ENCODE data around the gene LGALS7. TPM values are rescaled to one million over a fixed set of nuclear protein-coding genes. Genes with fewer than 3 reads are reported as not detected.
A peak's percentile ranks its signal among the peaks of the same experiment; 100 is the strongest.
"Not testable (repeated sequence)": the region's sequence is repeated elsewhere in the genome, so short reads cannot be mapped to it uniquely, and the experiment has no call there.

Gene LGALS7
- total RNA-seq, 2 donors from 2014 or later = not detected

DNA sequence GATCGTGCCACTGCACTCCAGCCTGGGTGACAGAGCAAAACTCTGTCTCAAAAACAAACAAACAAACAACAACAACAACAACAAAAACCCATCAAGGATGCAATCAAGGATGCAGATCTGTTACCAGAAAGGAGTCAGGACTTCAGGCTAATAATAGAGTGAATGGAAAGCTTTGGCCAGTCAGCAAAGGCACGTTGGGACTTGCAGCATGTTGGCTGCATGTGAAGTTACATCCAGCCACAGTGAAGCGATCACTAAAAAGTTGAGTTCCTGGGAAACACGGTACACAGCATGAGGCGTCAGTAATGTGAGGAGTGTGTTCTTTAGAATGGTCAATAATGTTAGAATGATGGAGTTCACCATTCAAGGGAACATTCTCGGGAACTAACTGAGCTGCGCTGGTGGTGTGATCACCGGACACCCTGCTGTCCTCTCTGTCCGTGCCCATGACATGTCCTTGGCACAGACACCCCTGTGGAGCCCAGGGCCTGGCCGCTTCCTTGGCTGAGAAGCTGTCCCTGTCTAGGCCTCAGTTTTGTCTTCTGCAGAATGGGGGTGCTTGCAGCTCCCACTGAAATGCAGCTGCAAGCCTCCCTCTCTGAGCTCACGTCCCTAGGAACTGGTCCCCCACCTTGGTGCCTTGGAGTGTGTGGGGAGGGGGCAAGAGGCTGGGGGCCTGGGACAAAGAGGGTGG is 13.4 kb upstream of the LGALS7 start:
- DNase-seq = no peak
- Histone ChIP-seq H3K9ac (ENCODE audit: low read depth in 2 of 2, low read length in 2 of 2) (no peak overlapping the region), H3K27ac (no peak overlapping the region), H3K27me3 (no peaks in the 10 kb centered on the region), H3K9me3 (no peaks in the 10 kb centered on the region), H3K36me3 (no peaks in the 10 kb centered on the region), H3K4me3 (no peak overlapping the region), H3K4me1 (no peaks in the 10 kb centered on the region)
- TF ChIP-seq, protein P1, sequence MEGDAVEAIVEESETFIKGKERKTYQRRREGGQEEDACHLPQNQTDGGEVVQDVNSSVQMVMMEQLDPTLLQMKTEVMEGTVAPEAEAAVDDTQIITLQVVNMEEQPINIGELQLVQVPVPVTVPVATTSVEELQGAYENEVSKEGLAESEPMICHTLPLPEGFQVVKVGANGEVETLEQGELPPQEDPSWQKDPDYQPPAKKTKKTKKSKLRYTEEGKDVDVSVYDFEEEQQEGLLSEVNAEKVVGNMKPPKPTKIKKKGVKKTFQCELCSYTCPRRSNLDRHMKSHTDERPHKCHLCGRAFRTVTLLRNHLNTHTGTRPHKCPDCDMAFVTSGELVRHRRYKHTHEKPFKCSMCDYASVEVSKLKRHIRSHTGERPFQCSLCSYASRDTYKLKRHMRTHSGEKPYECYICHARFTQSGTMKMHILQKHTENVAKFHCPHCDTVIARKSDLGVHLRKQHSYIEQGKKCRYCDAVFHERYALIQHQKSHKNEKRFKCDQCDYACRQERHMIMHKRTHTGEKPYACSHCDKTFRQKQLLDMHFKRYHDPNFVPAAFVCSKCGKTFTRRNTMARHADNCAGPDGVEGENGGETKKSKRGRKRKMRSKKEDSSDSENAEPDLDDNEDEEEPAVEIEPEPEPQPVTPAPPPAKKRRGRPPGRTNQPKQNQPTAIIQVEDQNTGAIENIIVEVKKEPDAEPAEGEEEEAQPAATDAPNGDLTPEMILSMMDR (IDR thresholded peaks at IDR 0.05) = no peak
- intact Hi-C loops (cut with DNase I) = no loop called here

GRCh38 chr19:38786061-38786460 is 12.7 kb upstream of the LGALS7 start:
- H3K36me3 ChIP-seq; H3K4me3 ChIP-seq; intact Hi-C loops (cut with DNase I); H3K4me1 ChIP-seq; DNase-seq; H3K27ac ChIP-seq; H3K9ac ChIP-seq (ENCODE audit: low read depth in 2 of 2, low read length in 2 of 2); H3K27me3 ChIP-seq; H3K9me3 ChIP-seq: not testable (repeated sequence)

DNA sequence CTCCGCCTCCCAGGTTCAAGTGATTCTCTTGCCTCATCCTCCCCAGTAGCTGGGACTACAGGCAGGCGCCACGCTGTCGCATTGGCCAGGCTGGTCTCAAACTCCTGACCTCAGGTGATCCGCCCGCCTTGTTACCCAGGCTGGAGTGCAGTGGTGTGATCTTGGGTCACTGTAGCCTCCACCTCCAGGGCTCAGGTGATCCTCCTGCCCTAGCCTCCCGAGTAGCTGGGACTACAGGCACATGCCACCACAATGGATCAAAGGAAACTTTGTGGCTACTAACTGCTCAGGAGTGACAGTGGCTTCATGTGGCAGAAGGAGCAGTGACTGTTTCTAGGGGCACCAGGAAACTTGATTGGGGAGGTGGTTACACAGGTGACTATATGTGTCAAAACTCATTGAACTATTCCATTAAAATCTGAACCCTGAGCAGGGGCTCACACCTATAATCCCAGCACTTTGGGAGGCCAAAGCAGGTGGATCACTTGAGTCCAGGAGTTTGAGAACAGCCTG is 11.9 kb upstream of the LGALS7 start:
- Histone ChIP-seq H3K9ac (ENCODE audit: low read depth in 2 of 2, low read length in 2 of 2) (no peak overlapping the region), H3K36me3 (no peaks in the 10 kb centered on the region), H3K27ac (no peak overlapping the region), H3K4me3 (no peak overlapping the region), H3K9me3 (no peaks in the 10 kb centered on the region), H3K4me1 (no peaks in the 10 kb centered on the region), H3K27me3 (no peaks in the 10 kb centered on the region)
- TF ChIP-seq, protein P1 (IDR thresholded peaks at IDR 0.05) = no peak
- no peak for DNase-seq
- intact Hi-C loops (cut with DNase I) = no loop called here

DNA sequence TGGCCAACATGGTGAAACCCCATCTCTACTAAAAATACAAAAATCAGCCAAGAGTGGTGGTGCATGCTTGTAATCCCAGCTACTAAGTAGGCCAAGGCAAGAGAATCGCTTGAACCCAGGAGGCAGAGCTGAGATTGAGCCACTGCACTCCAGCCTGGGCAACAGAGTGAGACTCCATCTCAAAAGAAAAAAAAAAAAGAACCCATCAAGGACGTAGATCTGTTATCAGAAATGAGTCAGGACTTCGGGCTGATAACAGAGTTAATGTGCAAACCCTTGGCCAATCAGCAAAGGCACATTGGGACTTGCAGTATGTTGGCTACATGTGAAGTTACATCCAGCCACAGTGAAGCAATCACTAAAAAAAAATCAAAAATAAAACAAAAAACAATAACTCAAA is 10.9 kb upstream of the LGALS7 start:
- TF ChIP-seq, protein P1 (IDR thresholded peaks at IDR 0.05) = no peak
- Histone ChIP-seq H3K9ac (ENCODE audit: low read depth in 2 of 2, low read length in 2 of 2) (no peak overlapping the region), H3K9me3 (no peaks in the 10 kb centered on the region), H3K27ac (no peak overlapping the region), H3K36me3 (no peaks in the 10 kb centered on the region), H3K4me3 (no peak overlapping the region), H3K27me3 (no peaks in the 10 kb centered on the region), H3K4me1 (no peaks in the 10 kb centered on the region)
- peak; percentile 61 for DNase-seq
- intact Hi-C loops (cut with DNase I) = no loop called here

GRCh38 chr19:38782212-38782611 is 8.9 kb upstream of the LGALS7 start:
- H3K4me3 ChIP-seq; H3K36me3 ChIP-seq; H3K9ac ChIP-seq (ENCODE audit: low read depth in 2 of 2, low read length in 2 of 2); H3K9me3 ChIP-seq; intact Hi-C loops (cut with DNase I); DNase-seq; H3K27me3 ChIP-seq; H3K27ac ChIP-seq; H3K4me1 ChIP-seq: not testable (repeated sequence)

DNA sequence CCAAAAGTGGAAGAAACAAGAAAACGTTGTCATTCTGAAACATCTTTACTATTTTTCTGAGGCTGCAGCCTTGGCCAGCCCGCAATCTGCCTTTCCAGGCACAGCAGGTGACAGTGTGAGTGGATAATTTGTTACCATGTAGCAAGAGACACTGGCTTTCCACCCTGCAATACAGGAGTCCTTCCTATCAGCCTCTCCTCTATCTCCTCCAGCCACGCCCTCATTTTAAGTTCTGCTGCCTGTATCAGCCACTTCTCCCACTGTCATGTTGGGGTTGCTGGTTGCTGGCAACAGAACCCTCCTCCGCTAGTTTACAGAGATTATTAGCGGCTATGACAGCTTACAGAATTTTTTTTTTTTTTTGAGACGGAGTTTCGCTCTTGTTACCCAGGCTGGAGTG is 7.7 kb upstream of the LGALS7 start:
- Histone ChIP-seq H3K27me3 (no peaks in the 10 kb centered on the region), H3K9ac (ENCODE audit: low read depth in 2 of 2, low read length in 2 of 2) (no peak overlapping the region), H3K27ac (no peak overlapping the region), H3K4me1 (no peaks in the 10 kb centered on the region), H3K36me3 (no peaks in the 10 kb centered on the region), H3K4me3 (no peak overlapping the region), H3K9me3 (no peaks in the 10 kb centered on the region)
- TF ChIP-seq, protein P1 (IDR thresholded peaks at IDR 0.05) = no peak
- intact Hi-C loops (cut with DNase I) = no loop called here
- DNase-seq = no peak

Measured in colonic mucosa (tissue), 4 donors.